Gastroesophageal sphincter (tissue), 3 donors: Measurements from ENCODE around the gene COL6A1.

ENCODE experiments used
- POLR2A ChIP-seq, 2 donors: fragments of 450-650 bp; IDR thresholded peaks; one replicate each; pipeline ENCODE4 v1.6.1; 2017; ENCODE audit warnings: antibody characterized with exemption in 2 of 2, mild to moderate bottlenecking in 2 of 2, moderate library complexity in 1 of 2
- TF ChIP-seq, protein P1 (sequence below), 4 experiments: fragments of 200-600 bp in 2 of 4; fragments of 450-650 bp in 2 of 4; sonication (generic) in 1 of 4; IDR thresholded peaks; one replicate each; pipeline ENCODE4 v1.5.1; 2017 to 2019; ENCODE audit warnings: antibody characterized with exemption in 4 of 4, mild to moderate bottlenecking in 2 of 4, moderate library complexity in 2 of 4

DNA sequence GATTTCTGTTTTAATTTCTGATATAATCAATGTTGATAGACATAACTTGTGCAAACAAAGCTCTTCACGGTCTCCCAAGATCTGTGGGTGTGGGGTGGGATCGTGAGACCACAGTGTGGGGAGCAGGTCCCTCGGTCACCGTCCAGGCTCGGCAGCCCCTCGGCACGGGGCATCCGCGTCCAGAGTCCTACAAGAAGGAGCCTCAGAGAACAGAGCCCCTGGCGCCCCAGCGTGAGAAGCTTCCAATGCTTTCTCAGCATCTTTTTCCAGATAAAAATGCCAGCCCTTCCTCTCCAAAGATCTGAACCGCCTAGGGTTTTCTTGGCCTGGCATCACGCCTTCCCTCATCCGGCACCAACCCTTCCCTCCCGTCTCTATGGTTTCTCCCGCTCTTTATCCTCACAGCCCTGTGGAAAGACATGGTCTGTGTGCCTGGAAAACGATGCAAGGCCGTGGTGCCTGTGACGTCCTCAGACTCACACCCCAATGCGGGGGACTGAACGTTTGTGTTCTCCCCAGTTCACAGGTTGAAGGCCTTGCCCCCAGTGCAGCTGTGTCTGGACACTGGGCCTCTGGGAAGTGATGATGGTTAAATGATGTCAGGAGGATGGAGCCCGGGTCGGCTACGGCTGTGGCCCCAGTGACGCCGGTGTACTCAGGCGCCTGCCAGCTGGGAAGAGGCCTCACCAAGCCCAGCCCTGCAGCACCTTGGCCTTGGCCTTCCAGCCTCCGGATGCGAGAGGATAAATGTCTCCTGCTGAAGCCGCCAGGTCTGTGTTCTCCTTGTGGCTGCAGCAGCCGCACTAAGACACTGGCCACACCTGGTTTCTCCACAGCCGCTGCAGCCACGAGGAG lies 70.5 kb downstream of the COL6A1 start:
- no peak for TF ChIP-seq POLR2A (IDR thresholded peaks at IDR 0.05)
- TF ChIP-seq, protein P1, sequence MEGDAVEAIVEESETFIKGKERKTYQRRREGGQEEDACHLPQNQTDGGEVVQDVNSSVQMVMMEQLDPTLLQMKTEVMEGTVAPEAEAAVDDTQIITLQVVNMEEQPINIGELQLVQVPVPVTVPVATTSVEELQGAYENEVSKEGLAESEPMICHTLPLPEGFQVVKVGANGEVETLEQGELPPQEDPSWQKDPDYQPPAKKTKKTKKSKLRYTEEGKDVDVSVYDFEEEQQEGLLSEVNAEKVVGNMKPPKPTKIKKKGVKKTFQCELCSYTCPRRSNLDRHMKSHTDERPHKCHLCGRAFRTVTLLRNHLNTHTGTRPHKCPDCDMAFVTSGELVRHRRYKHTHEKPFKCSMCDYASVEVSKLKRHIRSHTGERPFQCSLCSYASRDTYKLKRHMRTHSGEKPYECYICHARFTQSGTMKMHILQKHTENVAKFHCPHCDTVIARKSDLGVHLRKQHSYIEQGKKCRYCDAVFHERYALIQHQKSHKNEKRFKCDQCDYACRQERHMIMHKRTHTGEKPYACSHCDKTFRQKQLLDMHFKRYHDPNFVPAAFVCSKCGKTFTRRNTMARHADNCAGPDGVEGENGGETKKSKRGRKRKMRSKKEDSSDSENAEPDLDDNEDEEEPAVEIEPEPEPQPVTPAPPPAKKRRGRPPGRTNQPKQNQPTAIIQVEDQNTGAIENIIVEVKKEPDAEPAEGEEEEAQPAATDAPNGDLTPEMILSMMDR (IDR thresholded peaks at IDR 0.05): no peak
